ENCODE data around the gene OR2AG2.

DNA sequence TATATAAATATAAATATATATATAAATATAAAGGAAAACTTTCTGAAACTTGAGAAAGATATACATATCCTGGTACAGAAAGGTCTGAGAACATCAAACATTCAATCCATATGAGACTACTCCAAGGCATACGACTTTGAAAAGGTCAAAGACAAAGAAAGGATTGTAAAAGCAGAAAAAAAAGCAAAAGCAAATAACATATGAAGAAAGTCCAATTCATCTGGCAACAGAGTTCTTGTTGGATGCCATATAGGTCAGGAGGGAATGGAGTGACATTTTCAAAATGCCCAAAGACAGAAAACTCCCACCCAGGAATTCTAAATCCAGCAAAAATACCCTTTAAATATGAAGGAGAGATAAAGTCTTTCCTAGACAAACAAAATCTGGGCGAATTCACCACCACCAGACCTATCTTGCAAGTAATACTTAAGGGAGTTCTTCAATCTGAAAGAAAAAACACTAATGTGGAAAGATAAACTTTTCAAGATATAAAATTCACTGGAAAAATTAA is 46.3 kb downstream of the OR2AG2 start:
- no peak for TF ChIP-seq CTCF (IDR thresholded peaks at IDR 0.05; ENCODE audit: low read depth, low read length)
- TF ChIP-seq EZH2phosphoT487 (IDR thresholded peaks at IDR 0.05; ENCODE audit: low read depth): no peak

All from OCI-LY3 (cell line).